RWPE1 (cell line): ENCODE measurements around the gene TMEM200B.

Experiments used
- CTCF ChIA-PET: fragments of 350-600 bp; sonication (Branson Sonifier 250); formaldehyde crosslinking; extraction: SDS; loops from one replicate; lab custom pipeline; 2021; lab: Yijun Ruan, JAX
- POLR2A ChIA-PET: fragments of 400-600 bp; formaldehyde crosslinking; extraction: SDS; loops from one replicate; lab custom pipeline; 2020; ENCODE audit warnings: antibody characterized with exemption; ENCODE audit not compliant: low non-redundant PET; lab: Yijun Ruan, JAX
- DNase-seq: peaks from one replicate; pipeline ENCODE4 v3.0.0; 2012; ENCODE audit warnings: low spot score
- H3K27ac ChIP-seq: fragments of 450-650 bp; 2 replicates; pipeline ENCODE4 v1.5.1; 2017
- TF ChIP-seq, protein P1 (sequence below): fragments of 450-650 bp; conservative IDR thresholded peaks from 2 replicates; pipeline ENCODE4 v1.5.1; 2017; ENCODE audit warnings: low read depth, mild to moderate bottlenecking

The TMEM200B gene

DNA sequence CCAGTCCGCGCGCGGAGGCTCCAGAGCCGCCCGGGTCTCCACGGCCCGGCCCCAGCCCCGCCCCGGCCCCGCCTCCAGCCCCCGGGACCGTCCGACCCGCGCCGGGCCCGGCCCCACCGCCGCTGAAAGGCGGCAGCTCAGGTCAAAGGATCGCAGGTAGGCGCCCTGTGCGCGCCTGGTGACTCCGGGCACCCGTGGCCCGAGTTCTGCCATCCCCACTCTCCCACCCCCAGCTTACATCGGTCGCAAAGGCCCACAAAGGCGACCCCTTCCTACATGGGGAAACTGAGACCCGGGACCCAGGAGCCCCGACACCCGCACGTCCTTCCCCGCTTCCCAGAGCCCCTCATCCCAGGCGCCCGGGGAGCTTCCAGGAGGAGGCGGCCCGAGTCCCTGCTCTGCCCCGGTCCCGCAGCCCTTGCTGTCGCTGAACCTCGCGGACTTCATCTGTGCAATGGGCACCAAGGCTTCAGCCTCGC lies at the start of gene TMEM200B:
TSS of gene TMEM200B (minus strand) at position 17 of the 479 bp plus-strand sequence. CDS start 2,075 bp downstream, outside the sequence.
- CTCF ChIA-PET, result interaction anchor here (0.6 to 1.6 kb wide), 5 partner anchors 13 to 349 kb away, joined by 3 to 4 read pairs (median 3); no protein-coding TSS in a partner anchor
- TF ChIP-seq, protein P1, sequence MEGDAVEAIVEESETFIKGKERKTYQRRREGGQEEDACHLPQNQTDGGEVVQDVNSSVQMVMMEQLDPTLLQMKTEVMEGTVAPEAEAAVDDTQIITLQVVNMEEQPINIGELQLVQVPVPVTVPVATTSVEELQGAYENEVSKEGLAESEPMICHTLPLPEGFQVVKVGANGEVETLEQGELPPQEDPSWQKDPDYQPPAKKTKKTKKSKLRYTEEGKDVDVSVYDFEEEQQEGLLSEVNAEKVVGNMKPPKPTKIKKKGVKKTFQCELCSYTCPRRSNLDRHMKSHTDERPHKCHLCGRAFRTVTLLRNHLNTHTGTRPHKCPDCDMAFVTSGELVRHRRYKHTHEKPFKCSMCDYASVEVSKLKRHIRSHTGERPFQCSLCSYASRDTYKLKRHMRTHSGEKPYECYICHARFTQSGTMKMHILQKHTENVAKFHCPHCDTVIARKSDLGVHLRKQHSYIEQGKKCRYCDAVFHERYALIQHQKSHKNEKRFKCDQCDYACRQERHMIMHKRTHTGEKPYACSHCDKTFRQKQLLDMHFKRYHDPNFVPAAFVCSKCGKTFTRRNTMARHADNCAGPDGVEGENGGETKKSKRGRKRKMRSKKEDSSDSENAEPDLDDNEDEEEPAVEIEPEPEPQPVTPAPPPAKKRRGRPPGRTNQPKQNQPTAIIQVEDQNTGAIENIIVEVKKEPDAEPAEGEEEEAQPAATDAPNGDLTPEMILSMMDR, result no peak
- POLR2A ChIA-PET, result interaction anchor here (0.6 kb wide), 1 partner anchor 9 kb away, joined by 4 read pairs; no protein-coding TSS in a partner anchor
- peak within 1 kb of the TSS; percentile 22; the same call in 1 of the 2 replicates for H3K27ac ChIP-seq
- no peak for DNase-seq

DNA sequence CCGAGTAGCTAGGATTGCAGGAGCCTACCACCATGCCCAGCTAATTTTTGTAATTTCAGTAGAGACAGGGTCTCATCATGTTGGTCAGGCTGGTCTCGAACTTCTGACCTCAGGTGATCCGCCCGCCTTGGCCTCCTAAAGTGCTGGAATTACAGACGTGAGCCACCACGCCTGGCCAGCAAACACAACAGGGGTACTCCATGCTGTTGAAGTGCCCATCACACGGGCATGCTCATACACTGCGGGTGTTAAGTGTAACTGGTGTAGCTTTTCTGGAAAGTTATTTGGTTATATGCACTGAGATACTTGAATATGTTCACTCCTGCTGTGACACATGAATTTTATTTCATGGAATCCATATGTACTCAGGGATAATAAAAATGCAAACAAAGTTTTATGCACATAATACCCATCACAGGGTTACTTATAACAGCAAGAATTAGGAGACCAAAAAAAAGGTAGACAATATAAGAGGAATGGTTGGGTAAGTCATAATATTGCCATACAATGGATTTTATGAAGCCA lies 48.8 kb upstream of the TMEM200B start:
- ChIA-PET CTCF (no interaction called here), POLR2A (no interaction called here)
- no peak overlapping the region for H3K27ac ChIP-seq
- TF ChIP-seq, protein P1, result no peak
- no peak for DNase-seq

DNA sequence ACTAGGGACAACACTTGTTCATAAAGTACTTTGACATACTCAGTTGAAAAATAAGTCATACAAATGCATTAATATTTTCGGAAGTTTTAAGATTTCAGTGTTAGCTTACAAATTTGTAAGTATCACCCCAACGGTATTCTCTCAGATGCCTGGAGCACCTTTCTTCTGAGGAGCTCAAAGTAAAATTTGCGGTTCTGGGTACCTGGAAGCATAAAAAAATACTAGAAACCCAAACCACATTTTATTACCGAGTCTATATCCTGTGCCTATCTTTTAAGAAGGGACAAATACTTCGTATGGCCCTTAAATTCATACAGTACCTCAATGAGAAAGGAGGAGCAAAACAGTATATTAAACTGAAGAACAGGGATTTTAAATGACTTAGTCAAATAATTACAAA lies 47.8 kb upstream of the TMEM200B start:
- POLR2A ChIA-PET, result interaction anchor here (0.6 kb wide), 1 partner anchor 14 kb away, joined by 4 read pairs; no protein-coding TSS in a partner anchor
- DNase-seq, result no peak
- CTCF ChIA-PET, result no interaction called here
- no peak overlapping the region for H3K27ac ChIP-seq
- TF ChIP-seq, protein P1, result no peak

DNA sequence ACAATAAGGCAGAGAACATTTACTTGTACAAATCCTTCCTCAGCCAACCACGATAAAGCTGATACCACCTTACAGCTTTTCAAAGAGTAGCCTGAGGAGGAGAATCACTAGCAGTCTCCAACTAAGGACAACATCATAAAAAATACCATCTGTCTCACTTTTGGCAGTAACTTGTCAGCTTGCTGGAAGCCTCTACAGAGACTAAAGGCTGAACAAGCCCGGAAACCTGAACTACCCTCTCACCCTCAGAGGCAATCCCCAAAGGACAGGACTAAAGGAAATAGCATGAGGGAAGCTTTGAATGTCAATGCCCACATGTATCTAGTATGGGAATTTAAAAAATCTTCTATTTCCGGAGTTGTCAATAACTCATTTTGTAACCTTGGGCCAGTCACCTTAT lies 47.4 kb upstream of the TMEM200B start:
- TF ChIP-seq, protein P1, result no peak
- no peak overlapping the region for H3K27ac ChIP-seq
- no peak for DNase-seq
- CTCF ChIA-PET, result no interaction called here
- POLR2A ChIA-PET, result no interaction called here

DNA sequence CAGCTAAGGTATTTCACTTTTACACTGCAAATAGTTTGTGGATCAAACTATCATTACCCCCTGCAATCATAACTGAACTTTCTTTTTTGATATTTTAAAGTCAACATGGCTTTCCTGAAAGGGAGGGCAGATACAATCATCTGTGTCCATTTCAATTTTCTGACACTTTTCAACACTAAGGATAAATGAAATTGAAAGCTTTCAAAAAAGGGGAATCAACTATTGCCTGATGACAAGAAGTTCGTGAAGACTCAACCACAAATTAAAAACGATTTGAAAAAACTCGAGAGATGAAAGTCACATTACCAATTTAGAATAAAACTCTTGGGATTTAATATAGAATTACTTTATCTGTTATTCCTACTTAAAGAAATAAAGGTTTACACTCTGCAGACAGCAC lies 46.3 kb upstream of the TMEM200B start:
- TF ChIP-seq, protein P1, result no peak
- no peak overlapping the region for H3K27ac ChIP-seq
- ChIA-PET POLR2A (no interaction called here), CTCF (interaction anchor here (0.5 kb wide), 1 partner anchor 285 kb away, joined by 4 read pairs; no protein-coding TSS in a partner anchor)
- no peak for DNase-seq

DNA sequence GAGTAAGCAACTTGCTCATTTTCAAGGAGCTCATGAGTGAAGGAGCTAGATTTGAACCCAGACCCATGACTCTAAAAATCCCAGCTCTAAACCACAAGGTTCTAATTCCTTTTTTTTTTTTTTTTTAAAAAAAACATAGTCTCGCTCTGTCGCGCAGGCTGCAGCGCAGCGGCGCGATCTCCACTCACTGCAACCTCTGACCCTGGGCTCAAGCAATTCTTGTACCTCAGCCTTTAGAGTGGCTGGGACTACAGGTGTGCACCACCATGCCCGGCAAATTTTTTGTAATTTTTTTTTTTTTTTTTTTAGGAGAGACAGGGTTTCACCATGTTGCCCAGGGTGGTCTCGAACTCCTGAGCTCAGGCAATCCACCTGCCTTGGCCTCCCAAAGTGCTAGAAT lies 44.2 kb upstream of the TMEM200B start:
- TF ChIP-seq, protein P1, result no peak
- DNase-seq, result no peak
- no peak overlapping the region for H3K27ac ChIP-seq
- POLR2A ChIA-PET, result no interaction called here
- CTCF ChIA-PET, result interaction anchor here (0.6 to 1.2 kb wide), 2 partner anchors 35 to 252 kb away, joined by 3 to 4 read pairs; no protein-coding TSS in a partner anchor
